Chondrocyte (in vitro differentiated cells): ENCODE results near the gene RIOK1. TPM values are rescaled to one million over a fixed set of nuclear protein-coding genes. Genes with fewer than 3 reads are reported as not detected.

ENCODE experiments used
- DNase-seq: peaks from one replicate; pipeline ENCODE4 v3.0.0; 2021; ENCODE audit warnings: mixed read lengths, low spot score
- H3K27ac Mint-ChIP-seq: one replicate; pipeline ENCODE4 v1.8.0; 2021; ENCODE audit warnings: mild to moderate bottlenecking, moderate library complexity, mixed read lengths; ENCODE audit not compliant: unreplicated experiment
- H3K27me3 Mint-ChIP-seq: 2 replicates; pipeline ENCODE4 v1.8.0; 2021; ENCODE audit warnings: low read depth, mixed read lengths
- H3K36me3 Mint-ChIP-seq: 2 replicates; pipeline ENCODE4 v1.8.0; 2021; ENCODE audit warnings: low read depth, mixed read lengths
- H3K4me1 Mint-ChIP-seq: 2 replicates; pipeline ENCODE4 v1.8.0; 2021; ENCODE audit warnings: low read depth, mild to moderate bottlenecking, mixed read lengths
- H3K4me3 Mint-ChIP-seq: one replicate; pipeline ENCODE4 v1.8.0; 2021; ENCODE audit warnings: mild to moderate bottlenecking, moderate library complexity, mixed read lengths; ENCODE audit not compliant: unreplicated experiment
- H3K9me3 Mint-ChIP-seq: 2 replicates; pipeline ENCODE4 v1.8.0; 2021; ENCODE audit warnings: low read depth, mixed read lengths
- CTCF ChIP-seq: fragments of 200-600 bp; sonication (generic); IDR thresholded peaks from 2 replicates; pipeline ENCODE4 v1.5.0; 2021; ENCODE audit warnings: antibody characterized with exemption, mild to moderate bottlenecking, moderate library complexity
- total RNA-seq: library from RNA; stranded (reverse); gene quantifications from 3 replicates; pipeline ENCODE4 v1.2.1, GENCODE V29; 2021

The RIOK1 gene
- total RNA-seq, 1 donor from 2014 or later = 14.4 TPM

DNA sequence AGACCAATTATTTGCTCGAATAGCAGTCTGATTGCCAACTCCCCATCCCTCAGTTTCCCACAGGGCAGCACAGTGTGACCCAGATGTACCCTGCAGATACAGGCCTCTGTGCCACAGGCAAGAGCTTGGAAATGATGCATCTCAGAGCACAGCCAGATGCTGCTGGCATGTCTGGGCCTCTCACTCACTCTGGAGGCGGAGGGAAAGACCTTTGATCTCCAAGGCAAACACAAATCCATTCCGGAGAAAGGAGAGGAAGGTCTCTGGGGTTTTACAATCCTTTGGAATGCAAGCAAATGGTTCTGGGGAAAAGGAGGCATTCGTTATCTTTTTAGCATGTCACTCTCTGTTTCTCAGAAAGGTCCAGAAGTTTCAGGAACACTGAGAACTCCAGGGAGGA lies 74.2 kb downstream of the RIOK1 start:
- Mint-ChIP-seq H3K36me3 (no peaks in the 10 kb centered on the region), H3K4me3 (no peak overlapping the region), H3K9me3 (no peaks in the 10 kb centered on the region), H3K4me1 (peaks cover 31% of the 10 kb centered on the region), H3K27me3 (no peaks in the 10 kb centered on the region), H3K27ac (peak overlapping the region; percentile 85)
- DNase-seq = no peak
- no peak for TF ChIP-seq CTCF

GRCh38 chr6:7467007-7467897 lies 77.6 kb downstream of the RIOK1 start:
- Mint-ChIP-seq H3K36me3 (no peaks in the 10 kb centered on the region), H3K27ac (peak overlapping the region; percentile 98), H3K9me3 (no peaks in the 10 kb centered on the region), H3K4me3 (no peak overlapping the region), H3K27me3 (no peaks in the 10 kb centered on the region), H3K4me1 (peaks cover 52% of the 10 kb centered on the region)
- no peak for DNase-seq
- TF ChIP-seq CTCF = no peak

Other genes with a start within 250 kb of the RIOK1 start
- gene SSR1, start 76.6 kb upstream of the RIOK1 start, total RNA-seq = 236 to 416 TPM (median 247 TPM) in 3 replicates
- gene CAGE1, start 66 bp upstream of the RIOK1 start, total RNA-seq = not detected in 3 replicates
- gene DSP, start 151.9 kb downstream of the RIOK1 start, total RNA-seq = 464 to 589 TPM (median 471 TPM) in 3 replicates
- 9.6 to 16.0 TPM (median 9.7 TPM) in 3 replicates for gene SNRNP48, start 200.4 kb downstream of the RIOK1 start, total RNA-seq